IPS DF 19.7 (cell line): ENCODE measurements around the gene DOK7.

Experiments
- DNase-seq: peaks from one replicate; pipeline ENCODE4 v3.0.0-alpha.2; 2013; ENCODE audit warnings: low read depth, low spot score

DOK7 gene

DNA sequence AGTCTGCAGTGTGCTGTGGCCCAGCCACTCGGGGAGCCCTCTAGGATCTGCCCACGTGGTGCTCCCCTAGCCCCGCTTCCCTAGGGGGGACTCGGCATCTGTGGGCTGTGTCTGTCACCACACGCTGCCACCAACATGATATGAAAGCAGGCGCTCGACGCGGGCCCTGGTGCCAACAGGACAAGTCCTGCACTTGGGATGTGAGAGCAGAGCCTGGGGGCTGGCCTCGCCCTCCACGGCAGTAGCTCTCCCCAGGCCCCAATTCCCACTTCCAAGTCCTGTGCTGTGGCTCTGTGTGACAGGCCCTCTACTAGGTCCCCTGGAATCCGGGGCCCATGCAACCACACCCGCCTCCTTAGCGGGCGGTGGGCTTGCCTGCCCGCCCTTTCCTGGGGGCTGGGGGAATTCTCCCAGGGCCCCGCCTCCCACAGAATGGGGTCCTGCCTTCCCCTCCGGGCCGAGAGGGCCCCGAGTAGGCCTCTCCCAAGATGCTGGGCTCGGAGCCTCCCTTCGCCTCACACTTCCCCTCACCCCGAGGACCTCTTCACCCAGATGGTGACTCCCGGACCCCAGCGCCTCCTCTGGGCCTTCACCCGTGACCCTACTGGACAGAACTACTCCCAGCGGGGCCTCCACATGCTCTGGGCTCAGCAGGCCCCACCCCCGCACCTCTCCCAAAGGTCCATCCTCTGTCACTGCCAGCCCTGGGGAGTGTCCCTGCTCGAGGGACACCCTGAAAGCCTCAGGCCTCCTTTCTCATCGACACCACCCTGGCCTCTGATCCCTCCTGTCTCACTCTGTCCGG is 57.9 kb downstream of the DOK7 start:
- DNase-seq: no peak

DNA sequence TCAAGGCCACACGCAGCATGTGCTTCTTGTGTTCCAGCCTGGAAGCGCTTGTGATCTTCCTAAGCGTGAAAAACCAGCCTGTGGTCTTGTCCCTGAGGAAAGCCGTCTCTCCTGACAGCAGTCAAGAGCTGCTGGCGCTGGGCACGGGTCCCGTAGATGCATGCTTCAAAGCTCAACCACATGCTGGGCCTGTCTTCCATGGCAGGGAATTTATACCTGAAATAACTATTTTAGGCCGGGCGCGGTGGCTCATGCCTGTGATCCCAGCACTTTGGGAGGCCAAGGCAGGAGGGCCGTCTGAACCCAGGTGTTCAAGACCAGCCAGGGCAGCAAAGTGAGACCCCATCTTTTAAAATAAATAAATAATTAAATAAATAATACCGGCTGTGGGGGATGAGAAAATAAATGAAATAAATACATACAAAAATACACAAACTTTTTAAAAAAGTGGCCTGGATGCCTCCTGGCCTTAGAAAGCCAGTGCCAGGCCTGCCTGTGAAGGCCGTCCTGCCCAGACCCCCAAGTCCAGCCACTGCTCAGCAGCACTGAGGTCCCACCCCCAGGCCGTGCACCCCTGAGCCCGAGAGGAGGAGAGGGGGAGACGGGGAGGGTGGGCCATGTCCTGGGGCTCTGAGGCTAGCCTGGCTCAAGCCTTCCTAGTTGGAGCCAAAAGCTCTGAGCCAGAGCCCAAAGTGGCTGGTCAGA is 58.7 kb downstream of the DOK7 start:
- no peak for DNase-seq

DNA sequence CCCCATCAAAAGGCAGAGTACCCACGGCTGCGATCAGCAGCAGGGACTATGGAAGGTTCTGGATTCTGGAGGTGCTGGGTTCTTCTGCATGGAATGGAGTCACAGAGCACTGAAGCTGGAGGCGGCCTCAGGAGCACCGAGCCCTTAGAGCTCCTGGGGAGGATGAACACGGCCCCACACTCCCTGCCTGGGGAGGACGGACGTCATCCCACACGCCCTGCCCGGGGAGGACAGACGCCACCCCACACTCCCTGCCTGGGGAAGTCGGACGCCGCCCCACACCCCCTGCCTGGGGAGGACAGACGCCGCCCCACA is 59.2 kb downstream of the DOK7 start:
- DNase-seq: no peak

DNA sequence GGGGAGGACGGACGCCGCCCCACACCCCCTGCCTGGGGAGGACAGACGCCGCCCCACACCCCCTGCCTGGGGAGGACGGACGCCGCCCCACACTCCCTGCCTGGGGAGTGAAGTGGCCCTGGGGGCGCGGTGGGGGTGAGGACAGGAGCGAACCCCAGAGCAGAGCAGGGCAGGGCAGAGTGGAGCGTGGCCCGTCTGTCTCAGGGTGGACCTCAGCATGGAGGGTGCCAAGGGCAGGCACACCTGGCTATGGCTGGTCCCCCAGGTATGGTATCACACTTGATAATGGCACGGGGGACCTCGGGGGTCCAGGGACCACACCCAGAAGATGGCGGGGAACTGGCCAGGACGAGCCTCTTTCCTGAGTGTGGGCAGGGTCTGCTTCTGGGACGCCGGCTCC is 59.5 kb downstream of the DOK7 start:
- DNase-seq: no peak

DNA sequence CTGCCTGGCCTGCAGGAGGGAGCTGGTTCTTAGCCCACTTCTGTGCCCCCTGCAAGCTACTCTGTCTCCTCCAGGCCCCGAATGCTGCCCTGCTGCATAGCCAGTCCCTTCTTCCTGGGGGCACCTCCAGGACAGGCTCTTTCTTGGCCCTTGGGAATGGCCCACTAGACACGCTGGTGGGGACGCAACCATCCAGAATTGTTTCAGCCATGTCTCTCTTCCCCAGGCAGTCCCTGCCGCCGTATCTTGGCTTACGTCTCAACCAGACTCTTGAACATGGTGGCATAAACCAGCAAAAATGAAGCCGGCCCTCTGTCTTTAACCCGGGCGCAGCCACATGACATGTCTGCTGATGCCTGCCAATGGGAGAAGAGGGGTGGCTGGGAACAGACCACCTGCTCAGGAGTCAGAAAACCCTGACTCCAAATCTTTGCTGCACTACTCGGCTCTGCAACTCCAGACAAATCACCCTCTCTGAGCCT is 60.1 kb downstream of the DOK7 start:
- no peak for DNase-seq

- no peak for DNase-seq
Measured at GRCh38 chr4:3523628-3524221, 60.6 kb downstream of the DOK7 start.

GRCh38 chr4:3524349-3524748 is 61.2 kb downstream of the DOK7 start:
- DNase-seq: no peak

DNA sequence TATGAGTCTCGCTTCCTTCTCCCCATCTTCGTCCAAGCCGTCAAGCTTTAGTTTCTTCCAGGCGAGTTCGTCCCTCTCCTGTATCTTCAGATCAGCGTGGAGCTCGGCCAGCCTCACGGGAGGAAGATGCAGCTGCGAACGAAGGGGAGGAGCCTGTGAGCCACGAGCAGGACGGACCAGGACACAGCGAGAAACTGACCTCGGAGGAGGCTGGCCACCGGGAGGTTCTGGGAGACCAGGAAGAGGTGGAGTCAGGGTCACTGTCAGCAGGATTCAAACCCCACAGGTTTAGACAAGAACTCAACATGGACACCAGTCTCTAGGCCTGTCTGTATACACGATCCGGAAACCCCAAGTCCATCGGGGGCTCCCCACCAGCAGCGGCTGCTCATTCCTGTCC is 61.8 kb downstream of the DOK7 start:
- DNase-seq: no peak

DNA sequence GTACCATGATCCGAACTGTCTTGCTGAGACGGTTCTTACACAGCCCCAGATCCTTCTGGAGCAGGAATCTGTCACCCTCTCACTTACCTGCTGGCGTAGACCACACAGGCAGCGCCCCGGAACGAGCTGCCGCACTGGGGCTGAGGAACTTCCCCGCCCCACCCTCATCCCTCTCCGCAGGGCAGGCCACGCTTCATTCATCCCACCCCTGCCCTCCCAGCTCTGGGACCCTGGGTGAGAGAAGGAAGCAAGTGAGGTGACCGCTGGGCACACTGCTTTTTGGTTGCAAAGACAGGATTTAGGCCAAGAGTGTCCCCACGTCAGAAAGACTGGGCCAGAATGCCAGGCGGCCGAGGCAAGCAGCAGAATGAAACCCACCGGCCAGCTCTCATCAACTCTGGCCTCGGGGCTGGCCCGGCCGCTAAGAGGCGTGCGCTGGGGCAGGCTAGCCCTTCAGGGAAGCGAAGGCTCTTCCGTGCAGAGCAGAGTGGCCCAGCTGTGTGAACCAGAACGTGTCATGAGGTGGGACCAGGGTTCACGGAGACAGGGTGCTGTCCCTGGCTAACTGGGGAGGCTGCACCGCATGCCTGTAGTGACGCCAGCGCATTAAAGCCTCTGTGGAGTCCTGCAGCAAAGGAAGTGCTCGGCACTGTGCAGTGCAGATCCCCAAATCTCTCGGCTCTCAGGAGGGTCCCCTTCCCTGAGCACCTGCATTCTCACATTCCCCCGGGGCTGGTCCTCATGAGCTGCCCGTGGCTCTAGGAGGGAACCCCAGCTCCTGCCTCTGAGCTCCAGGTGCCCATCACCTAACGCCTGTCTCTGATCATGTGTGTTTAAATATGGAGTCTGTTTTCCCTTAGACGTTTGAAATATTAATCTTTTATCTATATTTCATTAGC is 62.7 kb downstream of the DOK7 start:
- DNase-seq: no peak

- no peak for DNase-seq
Measured at GRCh38 chr4:3526456-3526855, 63.4 kb downstream of the DOK7 start.

- no peak for DNase-seq
Measured at GRCh38 chr4:3527101-3527913, 64.2 kb downstream of the DOK7 start.

DNA sequence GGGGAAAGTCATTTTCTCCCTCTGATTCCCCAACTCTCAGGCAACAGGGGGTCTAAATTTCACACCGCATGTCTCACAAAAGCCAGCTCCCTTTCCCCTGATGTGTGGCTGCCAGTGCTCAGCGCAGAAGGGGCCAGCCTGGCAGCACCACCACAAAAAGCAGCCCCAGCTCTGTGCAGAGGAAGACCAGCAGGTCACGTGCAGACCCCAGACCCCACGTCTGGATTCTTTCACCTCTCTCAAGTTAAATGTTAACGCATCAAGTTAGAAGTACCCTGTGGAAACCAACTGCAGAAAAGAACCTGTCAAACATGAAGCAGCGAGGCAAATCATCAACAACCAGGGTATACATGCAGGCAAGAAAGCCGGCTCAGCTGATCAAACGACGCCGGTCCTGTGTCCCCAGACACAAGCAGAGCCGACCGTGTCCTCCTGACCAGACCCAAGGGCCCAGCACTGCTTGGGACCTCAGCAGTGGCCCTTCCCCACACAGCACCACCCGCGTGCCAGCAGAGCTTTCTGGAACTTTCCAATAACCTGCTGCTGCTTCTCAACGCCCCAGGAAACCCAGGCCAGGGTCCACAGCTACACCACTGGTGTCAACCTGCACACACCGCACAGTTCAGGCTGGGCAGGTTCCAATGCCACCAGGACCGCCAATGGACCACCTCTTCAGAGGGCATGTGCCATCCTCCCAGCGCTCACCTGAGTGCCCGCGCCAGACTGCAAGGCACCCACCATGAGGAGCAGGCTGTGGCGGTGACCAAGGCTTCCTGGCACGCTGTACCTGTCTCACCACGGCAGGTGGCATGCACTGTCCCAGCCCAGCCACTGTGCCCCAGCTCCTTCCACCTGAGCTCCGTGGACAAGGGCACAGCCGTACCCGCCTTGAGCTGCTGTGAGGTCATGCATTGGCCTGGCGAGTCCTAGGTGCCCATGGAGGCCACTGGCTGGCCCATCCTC is 65.1 kb downstream of the DOK7 start:
- no peak for DNase-seq

DNA sequence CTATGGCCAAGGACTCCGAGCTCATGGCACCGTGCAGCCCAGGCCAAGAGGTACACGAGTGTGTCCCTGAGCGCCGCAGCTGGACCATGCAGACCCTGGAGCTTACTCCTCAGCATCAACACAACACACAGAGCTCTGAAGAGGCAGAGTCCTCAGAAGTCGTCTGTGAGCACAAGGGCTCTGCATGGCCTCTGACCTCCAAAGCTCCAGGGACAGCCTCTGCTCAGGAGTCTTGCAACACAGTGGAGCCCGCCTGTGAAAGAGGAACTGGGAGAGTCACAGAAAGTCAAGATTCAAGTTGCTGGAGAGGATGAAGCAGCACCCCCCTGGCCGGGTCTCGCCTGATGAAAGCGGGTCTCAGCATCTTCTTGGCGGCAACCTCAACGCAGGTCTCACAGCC is 66.3 kb downstream of the DOK7 start:
- DNase-seq: no peak

DNA sequence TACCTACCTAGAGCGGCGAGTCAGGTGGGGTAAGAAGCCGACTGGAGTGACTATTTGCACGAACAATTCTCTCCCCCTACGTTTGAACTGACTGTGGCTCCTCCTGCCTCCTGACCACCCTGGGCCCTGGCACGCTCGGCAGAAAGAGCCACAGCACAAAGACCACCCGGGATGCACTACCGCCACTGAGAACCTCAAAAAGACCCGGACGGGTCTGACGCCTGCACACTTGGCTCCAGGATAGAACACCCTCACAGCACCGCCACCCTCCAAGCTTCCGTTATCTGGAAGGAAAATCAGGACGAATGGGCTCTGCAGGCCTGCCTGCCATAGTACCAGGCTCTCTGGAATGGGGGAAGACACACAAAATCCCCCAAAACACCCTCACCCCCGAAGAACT is 66.9 kb downstream of the DOK7 start:
- no peak for DNase-seq

GRCh38 chr4:3530663-3531254 is 67.7 kb downstream of the DOK7 start:
- DNase-seq: no peak

DNA sequence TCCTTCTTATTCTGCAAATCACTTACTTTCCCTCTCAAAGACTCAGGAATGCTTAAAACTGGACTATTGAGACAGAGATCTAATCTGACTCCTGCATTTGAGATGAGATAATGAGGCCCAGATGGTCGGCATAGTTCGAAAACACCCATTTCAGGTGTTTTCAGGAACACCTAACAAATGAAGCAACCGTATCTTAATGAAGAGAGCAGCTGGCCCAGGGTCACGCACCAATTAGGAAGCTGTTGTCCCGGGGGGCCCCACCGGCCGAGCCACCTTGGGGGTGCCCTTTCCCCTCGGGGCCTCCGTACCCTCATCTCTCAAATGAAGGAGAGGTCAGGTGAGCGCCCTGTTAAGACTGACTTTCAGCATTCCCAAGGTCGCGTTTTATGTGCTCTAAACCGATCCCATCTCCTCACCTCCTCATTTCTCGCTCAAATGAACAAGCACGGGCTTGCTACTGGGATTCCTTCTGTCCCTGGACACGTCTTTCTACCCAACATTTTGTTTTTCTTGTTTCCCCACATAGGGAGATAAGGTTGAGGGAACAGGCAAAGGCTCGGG is 68.3 kb downstream of the DOK7 start:
- DNase-seq: no peak

GRCh38 chr4:3531879-3532750 is 69.0 kb downstream of the DOK7 start, which contains the start of gene LRPAP1:
Gene LRPAP1, minus strand, starts transcription at chr4:3532422. Its CDS starts 10 bp downstream, at chr4:3532412.
- peak; percentile 64 for DNase-seq
